ENCODE data around the gene DHX58. TPM values are rescaled to one million over a fixed set of nuclear protein-coding genes. Genes with fewer than 3 reads are reported as not detected.
A peak's percentile ranks its signal among the peaks of the same experiment; 100 is the strongest.

Gene DHX58
- total and polyA plus RNA-seq, 3 donors from 2014 or later: 35.9 to 56.3 (median 51.1) TPM

GRCh38 chr17:42088736-42089135, 23.8 kb downstream of the DHX58 start:
- intact Hi-C loops (cut with DNase I; ENCODE audit: low total_unique reads): no loop called here
- WGBS, 2 donors: 79% methylated on average over 8 of the region's 8 CpGs; no CpG with 5 or more reads in 1 of the 2 donors
- H3K4me1 ChIP-seq: peaks cover 17% of the 10 kb centered on the region
- H3K36me3 ChIP-seq (ENCODE audit: low read depth, missing control alignments): no peaks in the 10 kb centered on the region
- H3K9me3 ChIP-seq: no peaks in the 10 kb centered on the region
- no peaks in the 10 kb centered on the region for H3K27me3 ChIP-seq
- TF ChIP-seq CTCF (IDR thresholded peaks at IDR 0.05): no peak
- no peak for DNase-seq
- peak overlapping the region; percentile 65 to 76 for H3K27ac ChIP-seq
- H3K4me3 ChIP-seq: no peak overlapping the region

GRCh38 chr17:42087736-42088705, 24.5 kb downstream of the DHX58 start:
- TF ChIP-seq CTCF (IDR thresholded peaks at IDR 0.05) (no peak), POLR2A (IDR thresholded peaks at IDR 0.05) (no peak)
- 71 to 80% methylated on average over 16 to 20 of the region's 20 CpGs for WGBS, 2 donors
- Histone ChIP-seq H3K27ac (peak overlapping the region; percentile 65 to 76), H3K9me3 (no peaks in the 10 kb centered on the region), H3K36me3 (ENCODE audit: low read depth, missing control alignments) (no peaks in the 10 kb centered on the region), H3K27me3 (no peaks in the 10 kb centered on the region), H3K4me3 (no peak overlapping the region), H3K4me1 (peaks cover 17% of the 10 kb centered on the region)
- peak; percentile 81 for DNase-seq
- intact Hi-C loops (cut with DNase I; ENCODE audit: low total_unique reads): no loop called here

GRCh38 chr17:42087042-42087701, 25.3 kb downstream of the DHX58 start:
- Histone ChIP-seq H3K27ac (peak overlapping the region; percentile 72 to 76), H3K36me3 (ENCODE audit: low read depth, missing control alignments) (no peaks in the 10 kb centered on the region), H3K27me3 (no peaks in the 10 kb centered on the region), H3K4me3 (no peak overlapping the region), H3K9me3 (no peaks in the 10 kb centered on the region), H3K4me1 (peaks cover 14% of the 10 kb centered on the region)
- DNase-seq: peak; percentile 76
- WGBS, 2 donors: 64 to 78% methylated on average over 7 of the region's 7 CpGs
- intact Hi-C loops (cut with DNase I; ENCODE audit: low total_unique reads): no loop called here
- TF ChIP-seq POLR2A (IDR thresholded peaks at IDR 0.05) (no peak), CTCF (IDR thresholded peaks at IDR 0.05) (no peak)

GRCh38 chr17:42081516-42082129, 30.9 kb downstream of the DHX58 start:
- H3K36me3 ChIP-seq (ENCODE audit: low read depth, missing control alignments): no peaks in the 10 kb centered on the region
- 93 to 98% methylated on average over 8 to 9 of the region's 9 CpGs for WGBS, 2 donors
- no peaks in the 10 kb centered on the region for H3K9me3 ChIP-seq
- intact Hi-C loops (cut with DNase I; ENCODE audit: low total_unique reads): no loop called here
- no peak overlapping the region for H3K27ac ChIP-seq
- TF ChIP-seq CTCF (IDR thresholded peaks at IDR 0.05) (no peak), POLR2A (IDR thresholded peaks at IDR 0.05) (no peak)
- H3K4me1 ChIP-seq: peaks cover 10% of the 10 kb centered on the region
- H3K4me3 ChIP-seq: no peak overlapping the region
- no peak for DNase-seq
- no peaks in the 10 kb centered on the region for H3K27me3 ChIP-seq

All from testis (tissue), 3 donors.